ENCODE results near the gene TMEM237. TPM values are rescaled to one million over a fixed set of nuclear protein-coding genes. Genes with fewer than 3 reads are reported as not detected.

The TMEM237 gene
- total RNA-seq, 1 experiment from 2014 or later, result 62.0 TPM

- H3K9me3 ChIP-seq (replicated peaks), result no peaks in the 10 kb centered on the region
- no peak overlapping the region for H3K4me3 ChIP-seq
- no peaks in the 10 kb centered on the region for H3K4me1 ChIP-seq (replicated peaks)
- H3K27ac ChIP-seq, result no peak overlapping the region
- no peak for DNase-seq (ENCODE audit: low read depth in 1 of 2, low spot score in 2 of 2)
- H3K36me3 ChIP-seq, result peaks cover 77% of the 10 kb centered on the region
- H3K27me3 ChIP-seq (replicated peaks), result no peaks in the 10 kb centered on the region
These were observed 12.3 kb downstream of the TMEM237 start for GRCh38 chr2:201631041-201631440.

GRCh38 chr2:201630577-201630976 is 12.7 kb downstream of the TMEM237 start:
- DNase-seq (ENCODE audit: low read depth in 1 of 2, low spot score in 2 of 2), result no peak
- Histone ChIP-seq H3K4me3 (no peak overlapping the region), H3K9me3 (replicated peaks) (no peaks in the 10 kb centered on the region), H3K4me1 (replicated peaks) (no peaks in the 10 kb centered on the region), H3K27me3 (replicated peaks) (no peaks in the 10 kb centered on the region), H3K36me3 (peaks cover 74% of the 10 kb centered on the region), H3K27ac (no peak overlapping the region)

GRCh38 chr2:201628545-201628944 is 14.8 kb downstream of the TMEM237 start:
- H3K9me3 ChIP-seq (replicated peaks), result no peaks in the 10 kb centered on the region
- H3K27me3 ChIP-seq (replicated peaks), result no peaks in the 10 kb centered on the region
- DNase-seq (ENCODE audit: low read depth in 1 of 2, low spot score in 2 of 2), result no peak
- no peak overlapping the region for H3K27ac ChIP-seq
- H3K4me1 ChIP-seq (replicated peaks), result no peaks in the 10 kb centered on the region
- peaks cover 55% of the 10 kb centered on the region for H3K36me3 ChIP-seq
- H3K4me3 ChIP-seq, result no peak overlapping the region

- no peak overlapping the region for H3K27ac ChIP-seq
- no peaks in the 10 kb centered on the region for H3K4me1 ChIP-seq (replicated peaks)
- H3K9me3 ChIP-seq (replicated peaks), result no peaks in the 10 kb centered on the region
- H3K27me3 ChIP-seq (replicated peaks), result no peaks in the 10 kb centered on the region
- no peak for DNase-seq (ENCODE audit: low read depth in 1 of 2, low spot score in 2 of 2)
- no peak overlapping the region for H3K4me3 ChIP-seq
- H3K36me3 ChIP-seq, result peaks cover 9% of the 10 kb centered on the region
These were observed 20.9 kb downstream of the TMEM237 start for GRCh38 chr2:201622306-201622970.

GRCh38 chr2:201621293-201621999 is 21.9 kb downstream of the TMEM237 start:
- Histone ChIP-seq H3K27ac (no peak overlapping the region), H3K27me3 (replicated peaks) (no peaks in the 10 kb centered on the region), H3K36me3 (no peaks in the 10 kb centered on the region; the same call in 1 of the 2 replicates), H3K4me1 (replicated peaks) (no peaks in the 10 kb centered on the region), H3K9me3 (replicated peaks) (no peaks in the 10 kb centered on the region), H3K4me3 (no peak overlapping the region)
- DNase-seq (ENCODE audit: low read depth in 1 of 2, low spot score in 2 of 2), result no peak

- H3K4me3 ChIP-seq, result no peak overlapping the region
- no peaks in the 10 kb centered on the region for H3K9me3 ChIP-seq (replicated peaks)
- no peaks in the 10 kb centered on the region; the same call in 1 of the 2 replicates for H3K36me3 ChIP-seq
- H3K27ac ChIP-seq, result no peak overlapping the region
- no peak for DNase-seq (ENCODE audit: low read depth in 1 of 2, low spot score in 2 of 2)
- no peaks in the 10 kb centered on the region for H3K27me3 ChIP-seq (replicated peaks)
- no peaks in the 10 kb centered on the region for H3K4me1 ChIP-seq (replicated peaks)
These were observed 24.3 kb downstream of the TMEM237 start for GRCh38 chr2:201618744-201619662.

GRCh38 chr2:201608021-201608420 is 35.3 kb downstream of the TMEM237 start:
- no peak overlapping the region for H3K27ac ChIP-seq
- DNase-seq (ENCODE audit: low read depth in 1 of 2, low spot score in 2 of 2), result no peak

GRCh38 chr2:201607568-201607967 is 35.7 kb downstream of the TMEM237 start:
- Histone ChIP-seq H3K9me3 (replicated peaks) (no peaks in the 10 kb centered on the region), H3K4me1 (replicated peaks) (no peaks in the 10 kb centered on the region), H3K27ac (no peak overlapping the region), H3K4me3 (no peak overlapping the region), H3K36me3 (no peaks in the 10 kb centered on the region), H3K27me3 (replicated peaks) (no peaks in the 10 kb centered on the region)
- no peak for DNase-seq (ENCODE audit: low read depth in 1 of 2, low spot score in 2 of 2)

More at GRCh38 chr2:201608021-201608420, 35.3 kb downstream of the TMEM237 start:
- Histone ChIP-seq H3K4me3 (no peak overlapping the region), H3K9me3 (replicated peaks) (no peaks in the 10 kb centered on the region), H3K4me1 (replicated peaks) (no peaks in the 10 kb centered on the region), H3K36me3 (no peaks in the 10 kb centered on the region), H3K27me3 (replicated peaks) (no peaks in the 10 kb centered on the region)

- DNase-seq (ENCODE audit: low read depth in 1 of 2, low spot score in 2 of 2), result no peak
- Histone ChIP-seq H3K27ac (no peak overlapping the region), H3K4me3 (no peak overlapping the region), H3K27me3 (replicated peaks) (0 out of 2 replicates have a peak, but pooled peaks cover 5% of the 10 kb centered on the region), H3K36me3 (no peaks in the 10 kb centered on the region), H3K9me3 (replicated peaks) (no peaks in the 10 kb centered on the region), H3K4me1 (replicated peaks) (no peaks in the 10 kb centered on the region)
These were observed 42.4 kb downstream of the TMEM237 start for GRCh38 chr2:201600906-201601305.

- Histone ChIP-seq H3K4me1 (replicated peaks) (no peaks in the 10 kb centered on the region), H3K36me3 (no peaks in the 10 kb centered on the region), H3K4me3 (no peak overlapping the region), H3K27ac (no peak overlapping the region), H3K9me3 (replicated peaks) (no peaks in the 10 kb centered on the region), H3K27me3 (replicated peaks) (0 out of 2 replicates have a peak, but pooled peaks cover 5% of the 10 kb centered on the region)
- DNase-seq (ENCODE audit: low read depth in 1 of 2, low spot score in 2 of 2), result peak in 1 of 2 experiments; percentile 22
These were observed 45.9 kb downstream of the TMEM237 start for GRCh38 chr2:201597397-201597796.

GRCh38 chr2:201580486-201580885 is 62.8 kb downstream of the TMEM237 start:
- H3K27ac ChIP-seq, result peak overlapping the region; percentile 58
- H3K4me1 ChIP-seq (replicated peaks), result peaks cover 21% of the 10 kb centered on the region
- H3K36me3 ChIP-seq, result no peaks in the 10 kb centered on the region
- no peaks in the 10 kb centered on the region for H3K27me3 ChIP-seq (replicated peaks)
- peak in 1 of 2 experiments; percentile 63 for DNase-seq (ENCODE audit: low read depth in 1 of 2, low spot score in 2 of 2)
- no peak overlapping the region for H3K4me3 ChIP-seq
- H3K9me3 ChIP-seq (replicated peaks), result no peaks in the 10 kb centered on the region

GRCh38 chr2:201579536-201579935 is 63.8 kb downstream of the TMEM237 start:
- Histone ChIP-seq H3K27ac (peak overlapping the region; percentile 58), H3K36me3 (no peaks in the 10 kb centered on the region), H3K9me3 (replicated peaks) (no peaks in the 10 kb centered on the region), H3K27me3 (replicated peaks) (no peaks in the 10 kb centered on the region), H3K4me1 (replicated peaks) (peaks cover 21% of the 10 kb centered on the region), H3K4me3 (no peak overlapping the region)
- DNase-seq (ENCODE audit: low read depth in 1 of 2, low spot score in 2 of 2), result peak in 1 of 2 experiments; percentile 43

- no peak for DNase-seq (ENCODE audit: low read depth in 1 of 2, low spot score in 2 of 2)
- Histone ChIP-seq H3K27me3 (replicated peaks) (no peaks in the 10 kb centered on the region), H3K27ac (no peak overlapping the region), H3K4me1 (replicated peaks) (peaks cover 19% of the 10 kb centered on the region), H3K4me3 (no peak overlapping the region), H3K36me3 (no peaks in the 10 kb centered on the region), H3K9me3 (replicated peaks) (no peaks in the 10 kb centered on the region)
These were observed 67.3 kb downstream of the TMEM237 start for GRCh38 chr2:201575971-201576370.

Data from SJSA1 (cell line).